K562 (cell line): Measurements from ENCODE around the gene RAP2B.
A peak's percentile ranks its signal among the peaks of the same experiment; 100 is the strongest.

Source experiments
- FOSL1 ChIP-seq: fragments of 200-800 bp; sonication (Bioruptor generic); conservative IDR thresholded peaks from 2 replicates; pipeline ENCODE4 v1.6.1; 2016; ENCODE audit warnings: missing genetic modification characterization, missing compliant biosample characterization
- PREB ChIP-seq: sonication (generic); formaldehyde crosslinking; IDR thresholded peaks from 2 replicates; pipeline ENCODE4 v1.8.1; 2023; ENCODE audit warnings: mild to moderate bottlenecking, missing genetic modification reagents
- TF ChIP-seq, protein P1 (sequence below): fragments of 200-800 bp; sonication (Bioruptor generic); IDR thresholded peaks from 2 replicates; pipeline ENCODE4 v1.6.1; 2017; ENCODE audit warnings: missing genetic modification characterization, missing compliant biosample characterization

- TF ChIP-seq PREB (CRISPR knock-in tag): no peak
- TF ChIP-seq, protein P1, sequence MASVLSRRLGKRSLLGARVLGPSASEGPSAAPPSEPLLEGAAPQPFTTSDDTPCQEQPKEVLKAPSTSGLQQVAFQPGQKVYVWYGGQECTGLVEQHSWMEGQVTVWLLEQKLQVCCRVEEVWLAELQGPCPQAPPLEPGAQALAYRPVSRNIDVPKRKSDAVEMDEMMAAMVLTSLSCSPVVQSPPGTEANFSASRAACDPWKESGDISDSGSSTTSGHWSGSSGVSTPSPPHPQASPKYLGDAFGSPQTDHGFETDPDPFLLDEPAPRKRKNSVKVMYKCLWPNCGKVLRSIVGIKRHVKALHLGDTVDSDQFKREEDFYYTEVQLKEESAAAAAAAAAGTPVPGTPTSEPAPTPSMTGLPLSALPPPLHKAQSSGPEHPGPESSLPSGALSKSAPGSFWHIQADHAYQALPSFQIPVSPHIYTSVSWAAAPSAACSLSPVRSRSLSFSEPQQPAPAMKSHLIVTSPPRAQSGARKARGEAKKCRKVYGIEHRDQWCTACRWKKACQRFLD (CRISPR knock-in tag): no peak
- peak; percentile 91 for TF ChIP-seq FOSL1 (tag)
Measured at GRCh38 chr3:153195349-153195879, 33.4 kb downstream of the RAP2B start.
